Choroid plexus epithelial cell (primary cell): Measurements from ENCODE around the gene GORASP2.

Source experiments
- DNase-seq: peaks from one replicate; pipeline ENCODE4 v3.0.0-alpha.2; 2010; ENCODE audit warnings: low read depth
- H3K4me3 ChIP-seq: 2 replicates; pipeline ENCODE4 v1.5.1; 2011; ENCODE audit warnings: low read depth, mild to moderate bottlenecking, control low read depth, low read length, moderate library complexity
- CTCF ChIP-seq: conservative IDR thresholded peaks from 2 replicates; pipeline ENCODE4 v1.5.1; 2011; ENCODE audit warnings: low read depth, mild to moderate bottlenecking, control low read depth, inconsistent platforms, low read length, moderate library complexity

GORASP2 gene

DNA sequence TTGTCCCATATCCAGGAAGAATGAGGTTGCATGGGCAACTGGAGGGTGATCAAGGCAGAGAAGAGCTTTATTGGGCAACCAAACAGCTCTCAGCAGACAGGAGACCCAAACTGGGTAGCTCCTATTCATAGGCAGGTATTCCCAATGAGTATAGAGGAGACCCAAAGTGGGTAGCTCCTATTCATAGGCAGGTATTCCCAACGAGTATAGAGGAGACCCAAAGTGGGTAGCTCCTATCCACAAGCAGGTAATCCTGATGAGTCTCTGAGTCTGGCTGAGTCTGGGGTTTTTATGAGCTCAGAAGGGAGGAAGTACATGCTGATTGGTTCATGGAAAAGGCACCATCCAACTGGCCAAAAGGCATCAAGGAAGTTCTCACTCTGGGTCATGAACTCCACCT, 5.3 kb upstream of the GORASP2 start:
- DNase-seq = no peak
- H3K4me3 ChIP-seq = no peak overlapping the region
- no peak for TF ChIP-seq CTCF

DNA sequence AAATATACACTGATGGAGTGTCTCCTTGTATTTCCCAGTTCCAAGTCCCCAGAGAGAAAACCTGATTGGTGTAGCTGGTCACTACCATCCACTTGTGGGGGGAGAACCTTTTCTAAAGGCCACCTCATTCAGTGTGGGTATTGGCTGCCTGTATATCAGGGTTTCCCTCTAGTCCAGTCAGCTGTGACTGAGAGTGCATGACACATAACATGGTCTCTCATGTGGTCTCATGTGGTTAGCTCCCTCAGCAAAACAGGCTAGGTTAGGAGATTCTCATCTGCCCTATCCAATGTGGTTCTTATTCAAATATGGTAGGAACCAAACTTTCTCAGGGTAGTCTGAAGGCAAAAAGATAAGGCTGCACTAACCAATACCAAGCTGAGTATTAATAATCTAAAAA, 4.1 kb upstream of the GORASP2 start:
- no peak for TF ChIP-seq CTCF
- no peak for DNase-seq
- no peak overlapping the region for H3K4me3 ChIP-seq

GRCh38 chr2:170925923-170926322, 3.1 kb upstream of the GORASP2 start:
- TF ChIP-seq CTCF = no peak
- no peak for DNase-seq
- no peak overlapping the region for H3K4me3 ChIP-seq

DNA sequence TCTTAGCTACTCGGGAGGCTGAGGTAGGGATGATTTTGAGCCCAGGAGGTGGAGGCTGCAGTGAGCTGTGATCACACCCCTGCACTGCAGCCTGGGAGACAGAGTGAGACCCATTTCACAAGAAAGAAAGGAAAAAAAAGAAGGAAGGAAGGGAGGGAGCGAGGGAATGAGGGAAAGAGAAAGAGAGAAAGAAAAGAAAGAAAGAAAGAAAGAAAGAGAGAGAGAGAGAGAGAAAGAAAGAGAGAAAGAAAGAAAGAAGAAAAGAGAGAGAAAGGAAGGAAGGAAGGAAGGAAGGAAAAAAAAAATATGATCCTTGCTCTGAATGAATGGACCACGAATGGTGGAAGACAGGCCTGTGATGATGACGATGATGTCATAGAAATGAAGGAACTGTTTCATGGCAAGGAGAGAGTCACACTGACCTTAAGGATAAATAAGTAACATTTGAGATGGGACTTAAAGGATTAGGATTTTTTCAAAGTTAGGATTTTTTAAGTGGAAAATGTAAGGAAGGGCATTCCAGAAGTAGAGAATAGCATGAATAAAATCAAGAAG, 2.2 kb upstream of the GORASP2 start:
- TF ChIP-seq CTCF = no peak
- no peak overlapping the region for H3K4me3 ChIP-seq
- no peak for DNase-seq

DNA sequence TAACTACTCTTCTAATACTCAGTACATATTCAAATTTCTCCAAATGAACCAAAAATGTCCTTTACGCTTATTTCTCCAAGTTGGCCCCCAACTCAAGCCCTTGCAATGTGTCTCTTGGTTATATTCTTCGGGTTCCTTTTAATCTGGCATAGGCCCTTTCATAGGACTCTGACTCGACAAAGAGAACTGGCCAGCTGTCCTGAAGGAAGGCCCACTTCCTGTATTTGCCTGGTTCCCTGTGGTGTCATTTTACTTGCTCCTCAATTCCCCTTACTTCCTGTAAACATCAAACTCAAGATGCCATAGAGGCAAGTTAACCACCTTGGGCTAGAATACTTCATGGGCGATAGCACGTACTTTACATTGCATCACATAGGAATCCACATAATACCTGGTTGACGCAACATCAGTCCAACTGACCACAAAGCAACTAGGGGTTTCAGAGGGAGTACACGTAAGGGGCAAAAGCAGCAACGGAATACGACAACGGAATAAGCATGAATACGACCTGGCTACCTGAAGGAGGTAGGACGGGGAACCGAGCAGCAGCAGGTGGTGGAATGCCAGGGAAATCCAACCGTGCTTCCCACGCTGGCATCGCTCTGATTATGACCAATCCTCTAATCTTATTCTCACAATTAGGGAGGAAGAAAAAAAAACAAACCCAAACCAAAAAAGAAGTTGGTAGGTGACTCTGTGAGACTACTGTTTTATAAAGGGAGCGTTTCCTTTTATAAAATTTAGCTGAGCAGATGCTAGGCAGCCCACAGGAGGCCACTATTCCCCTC, 823 bp upstream of the GORASP2 start:
- H3K4me3 ChIP-seq = peak overlapping the region; percentile 51
- DNase-seq = no peak
- no peak for TF ChIP-seq CTCF

DNA sequence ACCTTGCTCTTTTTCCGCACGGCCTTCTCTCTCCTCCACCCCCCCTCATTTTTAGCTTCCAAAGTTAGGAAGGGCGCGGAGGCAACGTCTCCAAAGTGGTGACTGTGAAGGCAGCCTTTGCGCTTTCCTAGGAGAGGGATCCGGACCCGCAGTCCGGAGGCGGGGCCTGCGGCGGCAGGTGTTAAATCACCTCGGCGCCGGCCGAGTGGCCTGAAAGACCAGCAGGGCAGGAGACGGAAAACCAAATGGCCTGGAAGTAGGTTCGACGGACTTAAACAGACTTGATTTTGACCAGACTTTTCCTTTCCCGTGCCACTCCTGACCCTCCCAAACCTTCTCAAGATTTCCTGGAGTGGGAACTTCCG, 615 bp downstream of the GORASP2 start:
- peak; percentile 43 for DNase-seq
- TF ChIP-seq CTCF = no peak

More for the DNA sequence above, 615 bp downstream of the GORASP2 start:
- peak overlapping the region; percentile 87 for H3K4me3 ChIP-seq
